Fibroblast of villous mesenchyme (primary cell): ENCODE measurements around the gene MAEA. TPM values are rescaled to one million over a fixed set of nuclear protein-coding genes. Genes with fewer than 3 reads are reported as not detected.
A peak's percentile ranks its signal among the peaks of the same experiment; 100 is the strongest.

ENCODE experiments used
- DNase-seq: peaks from one replicate; pipeline ENCODE4 v3.0.0-alpha.2; 2010; ENCODE audit warnings: low read depth
- H3K4me3 ChIP-seq: 2 replicates; pipeline ENCODE4 v1.5.1; 2011; ENCODE audit warnings: low read depth, mild to moderate bottlenecking, low read length
- CTCF ChIP-seq: IDR thresholded peaks from 2 replicates; pipeline ENCODE4 v1.5.1; 2012; ENCODE audit warnings: low read depth, mild to moderate bottlenecking, low read length; ENCODE audit not compliant: insufficient read depth
- total RNA-seq: library from RNA; depleted of rRNA; stranded (reverse); fragments of >200 nt; gene quantifications from 2 replicates; pipeline ENCODE4 v1.2.3, GENCODE V29; 2012

The MAEA gene
- total RNA-seq, 1 donor, result 59.6 TPM

- peak; percentile 38 for TF ChIP-seq CTCF
- DNase-seq, result peak; percentile 66
- peak overlapping the region; percentile 79 for H3K4me3 ChIP-seq
Measured at GRCh38 chr4:1345903-1346780, 56.5 kb downstream of the MAEA start.

- peak within 1 kb of the TSS; percentile 79 for H3K4me3 ChIP-seq
- DNase-seq, result peak; percentile 100
- TF ChIP-seq CTCF, result no peak
Measured at GRCh38 chr4:1346781-1347409, 57.2 kb downstream of the MAEA start, which contains the start of gene UVSSA. UVSSA (plus strand) TSS chr4:1347208; CDS start chr4:1348092, 884 bp downstream.

GRCh38 chr4:1347410-1347864 lies 57.7 kb downstream of the MAEA start:
- DNase-seq, result peak; percentile 84
- TF ChIP-seq CTCF, result no peak
- peak overlapping the region; percentile 71 for H3K4me3 ChIP-seq

- H3K4me3 ChIP-seq, result peak overlapping the region; percentile 71
- TF ChIP-seq CTCF, result no peak
- no peak for DNase-seq
Measured at GRCh38 chr4:1348014-1348513, 58.4 kb downstream of the MAEA start.

- no peak overlapping the region for H3K4me3 ChIP-seq
- no peak for TF ChIP-seq CTCF
- no peak for DNase-seq
Measured at GRCh38 chr4:1348746-1349145, 59.1 kb downstream of the MAEA start.

- TF ChIP-seq CTCF, result no peak
- no peak overlapping the region for H3K4me3 ChIP-seq
- DNase-seq, result peak; percentile 2
Measured at GRCh38 chr4:1349359-1350168, 59.9 kb downstream of the MAEA start.
